GM19438 (cell line): Measurements from ENCODE around the gene PLA2G2C.
"Not testable (repeated sequence)": the region's sequence is repeated elsewhere in the genome, so short reads cannot be mapped to it uniquely, and the experiment has no call there.

Source experiments
- ATAC-seq: cut with Tn5 transposase; IDR thresholded peaks from one replicate; pipeline ENCODE4 v1.9.1; 2021; ENCODE audit warnings: low read depth; ENCODE audit not compliant: unreplicated experiment

PLA2G2C gene, protein sequence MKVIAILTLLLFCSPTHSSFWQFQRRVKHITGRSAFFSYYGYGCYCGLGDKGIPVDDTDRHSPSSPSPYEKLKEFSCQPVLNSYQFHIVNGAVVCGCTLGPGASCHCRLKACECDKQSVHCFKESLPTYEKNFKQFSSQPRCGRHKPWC

DNA sequence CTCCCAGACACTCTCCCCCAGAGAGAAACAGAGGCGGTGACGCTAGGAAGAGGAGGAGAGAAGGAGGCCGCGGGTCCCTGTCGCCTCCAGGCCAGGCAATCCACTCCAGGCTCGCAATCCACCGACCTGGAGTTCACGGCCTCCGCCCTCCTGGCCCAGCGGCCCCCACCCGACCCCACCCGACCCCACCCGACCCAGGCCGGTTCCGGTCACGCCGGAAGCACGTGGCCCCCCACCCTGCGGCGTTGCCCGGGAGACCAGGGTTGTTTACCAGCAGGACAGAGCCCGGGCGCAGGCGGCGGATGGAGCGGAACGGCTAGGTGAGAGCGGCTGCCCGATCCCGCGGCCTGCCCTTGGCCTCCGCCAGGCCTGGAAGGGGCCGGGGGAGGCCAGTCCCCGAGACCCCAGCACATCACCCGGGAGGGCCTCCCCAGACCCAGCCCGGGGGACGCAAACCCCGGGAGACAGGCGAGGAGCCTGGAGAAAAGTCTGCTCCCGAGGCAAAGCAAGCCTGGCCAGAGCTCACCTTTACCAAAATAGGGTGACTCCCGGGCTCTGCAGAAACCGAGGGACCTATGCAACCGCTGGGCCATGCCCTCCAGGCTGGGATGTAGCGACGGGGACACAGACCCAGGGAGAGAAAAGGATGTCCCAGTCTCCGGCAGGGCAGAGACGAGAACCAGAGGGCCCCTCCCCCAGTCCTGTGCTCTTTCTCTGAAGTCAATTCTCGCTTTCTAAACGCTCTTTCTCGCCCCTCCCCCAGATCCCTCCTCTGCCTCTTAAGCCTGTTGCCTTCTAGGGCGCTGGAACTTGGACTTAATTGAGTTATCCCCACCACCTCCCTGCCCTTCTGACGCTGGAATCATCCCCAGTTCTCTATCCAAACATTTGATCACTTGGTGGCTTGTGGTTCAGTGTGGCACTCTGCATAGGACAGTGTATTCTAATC, at the start of gene PLA2G2C, which contains the start of gene UBXN10:
Gene PLA2G2C (minus strand): TSS at position 685 of the 949 bp plus-strand sequence. CDS start 9,155 bp downstream, outside the sequence.
Gene UBXN10 (plus strand): TSS at position 263 of the 949 bp plus-strand sequence. CDS start 4,466 bp downstream, outside the sequence.
- ATAC-seq: no peak

DNA sequence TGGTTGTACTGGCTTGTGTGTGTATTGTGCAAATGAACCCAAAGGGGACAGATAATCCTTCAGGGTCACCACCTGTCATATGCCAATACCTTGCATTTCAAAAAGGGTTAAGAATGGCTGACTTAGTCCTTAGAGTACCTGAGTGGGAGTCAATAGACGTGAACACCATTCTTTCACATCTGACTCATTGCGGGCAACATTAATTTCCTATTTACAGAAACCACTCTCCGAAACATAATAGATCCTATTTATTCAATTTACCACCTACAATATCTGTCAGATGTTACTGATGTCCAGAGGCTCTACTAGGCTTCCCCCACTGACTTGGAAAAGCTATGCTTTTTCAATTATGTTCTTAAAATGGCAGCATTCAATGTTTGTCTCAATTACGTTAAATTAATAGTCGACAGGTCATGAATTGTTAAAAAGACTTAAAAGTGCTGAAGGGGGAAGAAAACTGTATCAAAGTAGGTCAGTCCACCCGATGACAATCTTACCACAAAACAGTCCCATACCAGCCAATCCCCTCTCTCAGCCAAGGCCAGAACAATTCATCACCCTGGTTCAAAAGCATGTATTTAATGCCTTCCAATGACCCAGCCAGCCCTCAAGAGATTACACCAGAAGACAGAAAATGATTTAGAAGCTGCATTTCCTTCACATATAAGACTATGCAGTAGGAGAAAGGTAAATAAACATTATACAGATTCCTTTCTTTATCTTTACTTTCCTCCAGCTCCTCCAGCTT, 48.6 kb upstream of the PLA2G2C start:
- no peak for ATAC-seq

DNA sequence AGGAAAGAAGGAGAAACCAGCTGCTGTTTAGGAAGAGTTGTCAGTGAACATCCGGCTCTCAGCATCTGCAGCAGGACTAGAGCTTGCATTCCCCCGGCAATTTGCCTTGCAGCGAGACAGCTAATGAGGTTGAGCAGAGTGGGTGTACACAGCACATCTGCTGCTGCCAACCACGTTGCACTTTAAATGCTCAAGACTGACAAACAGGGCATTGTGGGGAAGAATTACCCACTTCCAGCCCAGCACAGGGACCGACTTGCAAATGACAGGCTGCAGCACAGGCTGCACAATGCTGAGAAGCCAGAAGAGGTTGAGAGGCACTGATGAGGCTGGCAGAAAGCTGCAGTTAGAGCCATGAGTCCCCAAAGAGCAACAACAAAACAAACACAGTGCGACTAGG, 47.5 kb upstream of the PLA2G2C start:
- ATAC-seq: no peak

DNA sequence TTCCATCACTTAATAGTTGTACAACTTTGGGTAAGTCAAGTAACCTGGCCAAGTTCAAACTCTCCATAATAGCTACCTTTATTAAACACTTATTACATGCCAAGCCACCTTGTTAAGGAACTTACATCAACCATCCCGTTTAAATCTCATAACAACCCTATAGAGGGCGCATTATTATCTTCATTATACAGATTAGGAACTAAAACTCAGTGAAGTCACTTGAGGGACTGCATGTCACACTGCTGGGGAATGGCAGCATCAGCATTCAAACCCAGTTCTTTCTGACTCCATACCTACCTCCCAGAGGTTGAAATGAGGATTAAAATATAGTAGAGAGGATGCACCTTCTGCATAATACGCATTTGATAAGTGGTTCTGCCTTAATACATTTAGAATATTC, 47.1 kb upstream of the PLA2G2C start:
- no peak for ATAC-seq

DNA sequence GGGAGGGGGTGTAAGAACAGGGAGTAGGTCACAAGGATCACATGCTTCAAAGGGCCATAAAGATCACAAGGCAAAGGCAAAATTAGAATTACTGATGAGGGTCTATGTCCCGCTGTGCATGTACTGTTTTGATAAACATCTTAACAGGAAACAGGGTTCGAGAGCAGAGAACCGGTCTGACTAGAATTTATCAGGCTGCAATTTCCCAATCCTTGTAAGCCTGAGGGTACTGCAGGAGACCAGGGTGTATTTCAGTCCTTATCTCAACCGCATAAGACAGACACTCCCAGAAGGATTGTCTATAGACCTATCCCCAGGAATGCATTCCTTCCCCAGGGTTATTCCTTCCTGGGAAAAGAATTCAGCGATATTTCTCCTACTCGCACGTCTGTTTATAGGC, 46.2 kb upstream of the PLA2G2C start:
- not testable (repeated sequence) for ATAC-seq

DNA sequence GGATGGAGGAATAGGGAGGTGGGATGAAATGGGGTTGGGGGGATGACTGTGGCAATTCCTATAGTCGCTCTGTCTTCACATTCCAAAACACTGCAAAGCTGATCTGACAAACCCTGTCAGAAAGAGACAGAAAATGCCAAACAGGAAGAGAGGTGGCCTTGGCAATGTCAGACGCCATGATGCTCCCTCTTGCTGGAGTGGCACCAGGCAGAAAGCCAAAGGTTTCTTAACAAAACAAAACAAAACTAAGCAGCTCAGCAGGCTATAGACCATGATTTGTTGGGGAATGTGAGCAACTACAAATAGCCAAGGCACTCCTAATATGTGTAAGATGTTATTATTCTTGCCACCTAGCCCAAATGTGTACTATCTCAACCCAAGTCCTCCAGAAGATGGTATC, 42.9 kb upstream of the PLA2G2C start:
- no peak for ATAC-seq

DNA sequence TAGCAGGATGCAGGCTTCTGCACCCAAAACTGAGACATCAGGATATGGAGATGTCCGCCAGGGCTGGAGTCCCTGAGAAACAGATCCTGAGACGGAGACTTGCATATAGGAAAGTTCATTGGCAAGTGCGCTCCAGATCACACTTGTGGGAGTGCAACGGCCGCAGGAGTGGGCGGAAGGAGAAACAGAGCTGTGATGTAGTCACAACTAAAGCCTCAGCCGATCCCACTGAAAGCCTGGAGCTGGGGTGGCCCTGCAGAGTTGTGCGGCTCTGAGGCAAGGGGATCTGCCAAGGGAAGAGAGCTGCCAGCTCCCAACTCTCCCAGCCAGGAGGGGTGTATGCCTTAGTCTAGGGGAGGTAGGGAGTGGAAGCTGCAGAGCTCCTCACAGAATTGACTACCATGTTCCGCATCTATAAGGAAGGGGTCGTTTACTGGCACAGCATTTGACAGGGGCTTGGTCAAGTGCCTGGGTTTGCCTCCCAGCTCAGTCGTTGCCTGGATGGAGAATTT, 42.1 kb upstream of the PLA2G2C start:
- ATAC-seq: no peak

DNA sequence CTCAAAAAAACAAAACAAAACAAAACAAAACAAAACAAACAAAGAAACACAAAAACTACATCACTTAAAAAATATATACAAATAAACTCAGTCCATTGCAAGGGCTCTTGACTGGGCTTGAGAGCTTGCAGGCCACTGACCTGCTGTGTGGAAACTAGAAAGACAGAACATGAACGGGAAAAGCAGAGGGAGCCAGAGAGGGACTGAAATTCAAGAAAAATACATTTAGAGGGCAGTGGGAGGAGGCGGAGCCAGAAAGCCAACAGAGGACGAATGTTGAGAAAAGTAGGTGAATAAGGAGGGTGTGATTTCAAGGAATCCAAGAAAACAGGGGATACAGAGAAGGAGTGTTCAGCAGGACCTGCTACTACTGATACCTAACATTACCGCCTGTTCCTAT, 41.4 kb upstream of the PLA2G2C start:
- ATAC-seq: no peak

DNA sequence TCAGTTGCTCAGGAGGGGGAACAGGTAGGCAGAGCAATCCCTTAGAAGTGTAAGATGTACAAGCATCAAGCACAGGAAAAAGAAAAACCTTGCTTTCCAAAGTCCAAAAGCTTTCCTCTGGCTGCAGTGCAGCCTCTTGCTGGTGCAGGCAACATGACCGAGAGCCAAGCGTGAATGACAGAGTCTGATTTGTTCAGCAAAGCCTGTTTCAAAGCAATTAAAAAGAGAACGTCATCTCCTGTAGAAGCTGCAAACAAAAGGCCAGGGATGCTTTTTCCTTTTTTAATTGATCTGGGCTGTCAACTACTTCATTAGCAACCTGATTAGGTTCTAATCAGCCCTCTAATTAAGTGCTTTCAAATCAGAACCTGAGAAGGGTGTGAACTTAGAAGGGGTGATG, 38.2 kb upstream of the PLA2G2C start:
- ATAC-seq: no peak

DNA sequence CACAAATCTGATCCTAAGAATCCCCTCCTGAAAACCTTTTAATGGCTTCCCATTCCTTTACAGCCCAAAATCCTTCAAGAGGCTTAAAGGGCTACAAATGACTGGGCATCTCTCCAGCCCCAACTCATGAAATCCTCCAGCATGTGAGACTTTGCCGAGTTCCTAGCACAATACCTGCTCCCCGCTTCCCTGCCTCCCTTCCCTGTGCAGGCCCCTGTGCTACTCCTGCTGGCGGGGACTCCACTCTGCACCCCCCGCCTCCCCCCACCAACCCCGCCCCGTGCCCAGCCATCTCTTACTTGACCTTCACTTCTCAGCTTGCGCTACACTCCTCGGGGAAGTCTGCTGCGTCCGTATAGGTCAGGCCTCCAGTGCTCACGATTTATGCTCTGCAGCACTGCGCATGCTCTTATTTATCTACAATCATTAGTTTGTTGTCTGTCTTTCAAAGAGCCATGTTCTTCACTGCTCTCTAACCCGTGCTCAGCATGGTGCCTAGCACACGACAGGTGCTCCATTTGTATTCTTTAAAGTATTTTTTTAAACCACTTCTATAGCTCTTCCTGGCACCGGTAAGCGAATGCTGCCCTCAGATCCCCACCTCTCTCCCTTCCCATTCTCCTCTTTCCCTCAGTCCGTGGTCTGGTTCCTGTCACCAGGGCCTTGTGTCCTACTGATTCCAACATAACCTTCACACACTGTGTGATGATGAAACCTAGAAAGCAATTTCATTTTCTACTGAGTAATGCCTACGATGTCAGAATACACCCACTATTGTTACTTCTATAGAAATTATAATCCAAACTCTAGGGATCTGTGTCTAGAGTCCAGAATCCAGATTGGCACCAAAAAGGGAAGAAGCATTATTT, 37.5 kb upstream of the PLA2G2C start:
- ATAC-seq: no peak

DNA sequence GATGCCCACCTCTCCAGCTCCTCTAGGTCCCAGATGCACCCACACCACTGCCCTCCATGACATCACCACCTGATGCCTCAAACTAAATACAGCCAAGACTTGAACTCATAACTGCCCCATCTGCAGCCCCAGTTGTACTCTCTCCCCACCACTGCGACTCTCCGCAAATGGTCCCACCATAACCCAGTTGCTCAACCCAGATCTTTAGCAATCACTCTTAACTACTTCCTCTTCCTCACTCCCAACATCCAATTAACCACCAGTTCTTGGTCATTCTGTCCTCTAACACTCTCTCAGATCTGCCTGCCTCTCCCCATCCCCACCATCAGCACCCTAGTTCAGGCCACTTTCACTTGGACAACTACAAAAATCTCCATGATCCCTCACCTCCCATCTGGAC, 36.8 kb upstream of the PLA2G2C start:
- no peak for ATAC-seq

DNA sequence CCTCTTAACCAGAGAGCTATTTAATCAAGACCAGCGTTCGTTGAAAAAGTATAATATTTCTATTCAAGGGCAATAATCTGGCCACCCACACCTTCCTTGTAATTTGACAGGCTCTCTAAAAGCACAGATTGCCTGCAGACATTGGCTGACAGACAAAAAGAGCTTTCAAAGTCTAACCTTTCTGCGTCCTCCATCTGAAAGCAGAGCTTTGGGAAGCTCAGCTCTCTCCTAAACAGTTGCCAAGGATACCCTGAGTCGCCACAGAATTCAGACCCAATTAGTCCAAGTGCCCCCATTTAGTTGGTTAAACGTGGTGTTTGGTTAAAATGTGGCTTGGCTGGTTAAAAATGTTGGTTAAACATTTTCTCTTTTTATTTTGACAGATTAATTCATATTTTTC, 33.7 kb upstream of the PLA2G2C start:
- ATAC-seq: no peak

DNA sequence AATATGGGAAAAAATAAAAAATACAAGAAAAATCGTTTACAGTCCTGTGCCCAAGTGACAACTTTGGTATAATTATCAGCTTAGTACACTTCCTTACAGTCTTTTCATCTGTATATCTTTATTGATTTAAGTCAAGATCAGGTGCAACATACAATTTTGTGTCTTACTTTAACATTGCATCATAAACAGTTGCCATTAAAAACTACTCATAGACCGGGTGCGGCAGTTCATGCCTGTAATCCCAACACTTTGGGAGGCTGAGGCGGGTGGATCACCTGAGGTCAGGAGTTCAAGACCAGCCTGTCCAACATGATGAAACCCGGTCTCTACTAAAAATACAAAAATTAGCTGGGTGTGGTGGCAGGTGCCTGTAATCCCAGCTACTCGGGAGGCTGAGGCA, 32.7 kb upstream of the PLA2G2C start:
- ATAC-seq: not testable (repeated sequence)

DNA sequence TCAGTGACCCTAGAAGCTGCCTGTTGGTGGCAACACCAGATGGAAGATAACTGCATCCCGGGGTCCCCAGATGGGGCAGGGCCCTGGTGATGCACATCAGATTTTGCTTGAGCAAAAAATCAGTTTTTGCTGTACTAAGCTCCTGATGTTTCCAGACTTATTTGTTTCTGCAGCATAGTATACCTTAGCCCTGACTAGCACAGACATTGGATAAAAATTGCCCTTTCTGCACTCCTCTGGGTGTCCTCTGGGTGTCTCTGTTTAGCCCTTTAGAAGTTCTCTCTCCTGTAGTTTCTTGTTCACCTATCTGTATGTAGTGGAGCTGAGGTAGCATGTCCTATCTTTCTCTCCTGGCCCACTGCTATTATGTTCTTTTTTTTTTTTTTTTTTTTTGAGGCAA, 30.3 kb upstream of the PLA2G2C start:
- ATAC-seq: no peak

DNA sequence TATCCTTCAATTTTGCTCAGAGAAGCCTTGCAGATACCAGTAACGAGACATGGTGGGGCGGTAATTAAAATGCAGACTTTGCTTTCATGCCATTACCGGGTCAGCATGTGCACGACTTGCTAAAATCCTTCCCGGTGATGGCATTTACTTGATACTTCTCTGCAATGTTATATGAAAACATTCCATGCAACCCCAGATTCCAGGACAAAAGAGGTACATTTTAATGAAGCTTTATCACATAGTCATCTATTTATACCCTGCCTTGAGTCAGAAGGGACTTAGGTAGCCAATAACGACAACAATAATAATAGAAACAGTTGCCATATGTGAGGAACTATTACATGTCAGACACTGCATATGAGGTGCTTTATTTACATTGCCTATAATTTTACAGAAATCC, 29.4 kb upstream of the PLA2G2C start:
- ATAC-seq: no peak

DNA sequence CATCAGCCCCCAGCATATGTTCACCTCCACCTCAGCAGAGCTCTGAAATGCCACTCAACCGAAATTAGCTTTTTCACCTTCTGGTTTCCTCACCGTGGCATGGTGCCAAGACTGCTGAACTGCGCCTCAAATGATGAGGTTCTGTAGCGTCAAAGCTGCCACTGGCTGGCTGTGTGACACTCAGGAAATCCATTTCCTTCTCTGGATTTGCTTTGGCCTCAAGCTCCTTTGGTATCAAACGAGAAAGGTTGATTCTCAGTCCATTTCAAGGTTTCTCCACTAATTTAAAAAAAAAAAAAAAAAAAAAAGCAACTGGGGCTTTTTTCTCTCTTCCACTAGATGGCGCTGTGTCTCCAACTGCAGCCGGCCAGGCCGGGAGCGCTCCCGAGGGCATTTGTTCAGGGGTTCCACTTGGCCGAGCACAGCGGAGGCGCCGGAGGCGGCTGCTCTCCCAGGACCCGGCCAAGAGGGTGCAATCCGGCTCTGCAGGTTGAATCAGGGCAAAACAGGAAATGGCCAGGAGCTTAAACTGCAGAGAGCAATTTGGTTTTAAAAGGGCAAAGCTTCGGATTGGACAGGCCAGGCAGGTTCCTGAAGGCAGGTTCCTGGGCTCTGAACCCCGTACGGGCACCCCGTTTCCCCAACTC, 26.5 kb upstream of the PLA2G2C start:
- no peak for ATAC-seq

DNA sequence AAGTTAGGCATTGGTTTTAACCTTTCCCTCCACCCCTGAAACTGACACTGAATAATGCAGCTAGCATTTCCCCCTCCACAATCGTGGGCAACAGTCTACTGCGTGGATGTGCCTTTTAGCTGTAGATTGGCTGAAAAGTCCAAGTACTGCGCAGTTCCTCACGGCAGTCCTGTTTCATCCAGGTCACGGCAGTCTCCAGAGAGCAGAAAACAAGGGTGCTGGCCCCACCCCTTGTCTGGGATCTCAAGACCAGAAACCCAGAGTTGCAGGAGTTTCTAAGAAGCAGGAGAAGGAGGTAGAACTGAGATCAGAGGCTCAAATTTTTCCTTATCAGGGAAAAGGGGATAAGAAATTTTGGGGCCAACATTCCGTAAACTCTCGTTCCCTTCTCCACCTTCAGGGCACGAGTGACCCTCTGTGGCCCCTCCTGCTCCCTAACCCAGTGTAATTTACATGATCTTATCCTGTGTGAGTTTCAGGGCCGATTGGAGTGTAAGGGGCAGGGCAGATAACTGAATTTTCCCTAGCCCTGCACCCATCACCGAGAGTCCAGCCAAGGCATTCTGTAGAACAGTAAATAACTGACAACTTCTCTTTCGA, 25.9 kb upstream of the PLA2G2C start:
- ATAC-seq: no peak

DNA sequence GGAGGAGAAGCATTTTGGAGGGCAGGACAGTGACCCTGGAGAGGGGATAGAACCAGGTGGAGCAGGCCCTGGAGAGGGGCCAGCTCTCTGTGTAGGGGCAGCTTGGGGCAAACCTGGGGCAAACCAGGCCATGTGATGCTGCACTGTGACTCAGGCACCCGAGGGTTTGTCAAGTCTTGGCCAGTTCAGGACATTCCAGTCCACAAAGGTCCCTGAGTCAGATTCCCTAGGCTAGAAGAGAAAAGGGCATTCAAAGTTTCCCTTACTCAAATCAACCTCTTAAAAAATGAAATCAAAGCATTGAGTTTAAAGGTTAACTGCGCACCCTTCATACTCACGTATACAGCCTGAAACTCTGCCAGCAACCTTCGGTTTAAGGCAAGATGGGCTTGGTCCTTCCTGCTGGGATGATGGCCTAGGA, 25.2 kb upstream of the PLA2G2C start:
- ATAC-seq: no peak
